IMR-90 (cell line): ENCODE measurements around the gene ZBTB46.

Experiments
- BHLHE40 ChIP-seq: fragments of 150-350 bp; IDR thresholded peaks from 2 replicates; pipeline ENCODE4 v1.6.1; 2016; ENCODE audit warnings: mild to moderate bottlenecking, low read depth, low read length
- CHD1 ChIP-seq: IDR thresholded peaks from 2 replicates; pipeline ENCODE4 v1.6.1; 2012; ENCODE audit warnings: low read depth, low read length, improper control_type of control experiment
- MAFK ChIP-seq: IDR thresholded peaks from 2 replicates; pipeline ENCODE4 v1.6.1; 2012; ENCODE audit warnings: low read depth, low read length, improper control_type of control experiment
- MXI1 ChIP-seq: IDR thresholded peaks from 2 replicates; pipeline ENCODE4 v1.6.1; 2012; ENCODE audit warnings: low read depth, mild to moderate bottlenecking, low read length, moderate library complexity, borderline replicate concordance
- POLR2A ChIP-seq: IDR thresholded peaks from 2 replicates; pipeline ENCODE4 v1.6.1; 2012; ENCODE audit warnings: mild to moderate bottlenecking, low read depth, low read length
- TF ChIP-seq, protein P1 (sequence below): conservative IDR thresholded peaks from 2 replicates; pipeline ENCODE4 v1.5.1; 2012; ENCODE audit warnings: mild to moderate bottlenecking, low read depth, low read length, improper control_type of control experiment

- TF ChIP-seq, protein P1, sequence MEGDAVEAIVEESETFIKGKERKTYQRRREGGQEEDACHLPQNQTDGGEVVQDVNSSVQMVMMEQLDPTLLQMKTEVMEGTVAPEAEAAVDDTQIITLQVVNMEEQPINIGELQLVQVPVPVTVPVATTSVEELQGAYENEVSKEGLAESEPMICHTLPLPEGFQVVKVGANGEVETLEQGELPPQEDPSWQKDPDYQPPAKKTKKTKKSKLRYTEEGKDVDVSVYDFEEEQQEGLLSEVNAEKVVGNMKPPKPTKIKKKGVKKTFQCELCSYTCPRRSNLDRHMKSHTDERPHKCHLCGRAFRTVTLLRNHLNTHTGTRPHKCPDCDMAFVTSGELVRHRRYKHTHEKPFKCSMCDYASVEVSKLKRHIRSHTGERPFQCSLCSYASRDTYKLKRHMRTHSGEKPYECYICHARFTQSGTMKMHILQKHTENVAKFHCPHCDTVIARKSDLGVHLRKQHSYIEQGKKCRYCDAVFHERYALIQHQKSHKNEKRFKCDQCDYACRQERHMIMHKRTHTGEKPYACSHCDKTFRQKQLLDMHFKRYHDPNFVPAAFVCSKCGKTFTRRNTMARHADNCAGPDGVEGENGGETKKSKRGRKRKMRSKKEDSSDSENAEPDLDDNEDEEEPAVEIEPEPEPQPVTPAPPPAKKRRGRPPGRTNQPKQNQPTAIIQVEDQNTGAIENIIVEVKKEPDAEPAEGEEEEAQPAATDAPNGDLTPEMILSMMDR = no peak
- TF ChIP-seq MXI1 (no peak), CHD1 (no peak), MAFK (no peak), POLR2A (no peak), BHLHE40 (no peak)
Observed at GRCh38 chr20:63711085-63711645, 119.9 kb downstream of the ZBTB46 start.
